Femur (tissue), 1 donor: ENCODE results near the gene GPRASP3.
A peak's percentile ranks its signal among the peaks of the same experiment; 100 is the strongest.

Experiments
- DNase-seq: peaks from one replicate; pipeline ENCODE4 v3.0.0-alpha.2; 2017

GPRASP3 gene

GRCh38 chrX:102765809-102766208, 45.3 kb downstream of the GPRASP3 start:
- no peak for DNase-seq

DNA sequence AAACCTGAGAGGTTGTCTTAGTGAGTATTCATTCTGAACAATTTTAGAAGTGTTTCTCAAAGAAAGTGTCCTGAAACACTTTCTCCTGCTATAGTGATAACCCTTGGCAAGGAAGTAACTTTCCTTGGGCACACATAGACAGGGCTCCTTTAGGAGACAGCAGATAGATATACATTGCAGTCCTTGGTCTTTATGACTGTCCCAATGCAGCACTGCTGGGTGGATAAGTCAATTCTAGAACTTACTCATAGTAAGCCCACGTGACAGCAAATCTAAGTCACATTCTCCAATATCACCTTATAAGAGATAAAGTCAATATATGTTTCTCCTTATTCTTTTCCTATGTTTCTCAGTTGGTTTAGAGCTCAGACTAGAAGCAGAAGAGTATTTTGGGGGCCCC, 46.7 kb downstream of the GPRASP3 start:
- no peak for DNase-seq

DNA sequence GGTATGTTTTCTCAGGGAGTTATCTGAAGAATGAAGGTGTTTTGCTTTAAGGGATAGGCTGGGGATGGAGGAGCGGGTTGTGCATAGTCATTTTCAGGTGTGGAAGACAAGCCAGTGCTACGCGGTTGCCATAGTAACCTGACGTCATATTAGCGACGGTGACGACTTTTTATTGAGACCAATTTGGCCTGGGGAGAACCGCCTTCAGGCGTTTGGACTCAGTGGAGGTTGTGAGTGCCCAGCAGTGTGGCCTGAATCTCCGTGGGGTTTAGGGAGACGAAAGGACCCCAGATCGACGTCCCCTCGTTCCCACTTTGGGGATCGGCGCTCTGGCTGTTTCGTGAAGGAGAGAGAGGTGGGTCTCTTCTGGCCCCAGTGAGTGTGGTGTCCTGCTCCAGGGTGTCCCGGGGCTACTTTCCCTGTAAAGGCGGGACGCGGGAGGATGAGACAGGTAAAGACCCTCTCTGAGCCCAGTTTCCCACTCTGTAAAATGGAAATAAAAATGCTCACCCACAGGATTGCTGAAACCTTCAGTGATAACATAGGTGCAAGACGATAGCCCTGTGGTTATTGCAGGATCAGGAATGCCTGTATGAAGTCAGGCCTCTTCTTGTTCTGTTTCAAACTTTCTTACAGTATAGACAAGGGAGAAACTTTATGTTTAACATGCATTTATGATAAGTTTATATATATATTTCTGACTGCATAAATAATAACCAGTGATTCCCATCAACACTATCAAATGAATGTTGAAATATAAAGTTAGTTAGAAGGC, 48.6 kb downstream of the GPRASP3 start:
- peak; percentile 90 for DNase-seq
